ENCODE results near the gene SUN2.
A peak's percentile ranks its signal among the peaks of the same experiment; 100 is the strongest.

SUN2 gene

DNA sequence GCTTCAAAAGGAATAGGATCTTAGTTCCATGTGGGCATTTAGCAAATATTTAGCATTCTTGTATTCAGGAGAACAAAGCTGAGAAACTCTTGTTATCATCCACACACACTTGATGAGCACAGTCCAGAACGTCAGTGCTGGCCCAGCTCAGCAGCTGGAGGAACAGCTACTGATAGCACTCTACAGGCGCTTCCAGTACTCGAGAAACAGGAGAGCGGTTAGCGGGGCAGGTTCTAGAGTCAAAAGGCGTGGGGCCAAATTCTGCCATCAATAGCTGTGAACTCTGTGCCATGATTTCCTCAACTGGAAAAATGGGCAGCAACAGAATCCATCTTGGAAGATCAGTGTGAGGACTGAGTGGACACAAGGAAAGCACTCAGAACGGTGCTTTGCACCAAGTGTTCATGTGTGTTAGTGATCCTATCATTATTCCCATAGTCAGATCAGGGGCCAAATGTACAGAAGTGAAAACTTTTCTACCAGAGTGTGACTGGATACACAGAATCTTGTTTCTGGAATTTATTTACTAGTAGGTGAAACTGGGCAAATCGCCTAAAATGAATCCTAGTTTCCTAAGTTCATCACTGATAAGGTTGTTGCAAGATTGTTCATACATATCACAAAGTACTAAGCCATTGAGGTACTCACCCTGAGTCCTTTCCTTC lies 58.2 kb downstream of the SUN2 start:
- no peak for DNase-seq (ENCODE audit: low spot score)

- DNase-seq (ENCODE audit: low spot score) = peak; percentile 60
Observed at GRCh38 chr22:38696606-38697424, 59.0 kb downstream of the SUN2 start.

GRCh38 chr22:38694940-38695339 lies 60.9 kb downstream of the SUN2 start:
- DNase-seq (ENCODE audit: low spot score) = no peak

- DNase-seq (ENCODE audit: low spot score) = no peak
Observed at GRCh38 chr22:38694049-38694448, 61.7 kb downstream of the SUN2 start.

DNA sequence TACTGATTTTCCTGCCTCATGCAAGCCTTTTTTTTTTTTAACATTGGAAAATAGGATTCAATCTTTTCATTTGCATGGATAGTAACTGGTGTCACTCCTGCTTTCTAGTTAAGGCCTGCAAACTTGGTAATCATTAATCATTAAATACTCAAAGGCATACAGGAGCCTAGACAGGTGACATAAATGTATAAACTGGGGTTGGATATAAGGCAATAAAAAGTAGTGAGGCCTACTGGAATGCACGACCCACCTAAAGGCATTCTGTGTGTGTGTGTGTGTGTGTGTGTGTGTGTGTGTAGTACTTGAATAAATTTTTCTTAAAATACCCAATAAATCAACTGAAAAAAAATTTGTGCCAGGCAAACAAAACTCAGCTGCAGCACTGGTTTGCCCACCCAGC lies 66.1 kb downstream of the SUN2 start:
- no peak for DNase-seq (ENCODE audit: low spot score)

DNA sequence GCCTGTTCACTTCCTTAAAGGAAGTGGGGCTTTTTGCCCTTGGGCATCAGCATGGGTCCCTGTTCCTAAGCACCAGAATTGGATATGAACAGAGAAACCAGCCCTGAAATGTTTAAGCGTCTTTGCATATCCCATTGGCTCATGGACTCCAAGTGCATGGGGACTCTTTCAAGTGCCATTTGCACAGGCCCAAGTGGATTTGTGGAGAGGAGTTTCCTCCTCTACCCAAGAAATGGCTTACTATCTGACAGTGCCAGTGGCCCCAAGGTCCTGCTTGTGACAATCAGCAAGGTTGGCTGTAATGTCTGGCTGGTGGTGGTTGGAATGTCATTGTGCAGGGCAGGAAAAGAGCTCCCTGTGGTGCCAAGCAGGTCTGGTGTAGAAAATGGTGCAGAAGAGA lies 70.0 kb downstream of the SUN2 start:
- no peak for DNase-seq (ENCODE audit: low spot score)

DNA sequence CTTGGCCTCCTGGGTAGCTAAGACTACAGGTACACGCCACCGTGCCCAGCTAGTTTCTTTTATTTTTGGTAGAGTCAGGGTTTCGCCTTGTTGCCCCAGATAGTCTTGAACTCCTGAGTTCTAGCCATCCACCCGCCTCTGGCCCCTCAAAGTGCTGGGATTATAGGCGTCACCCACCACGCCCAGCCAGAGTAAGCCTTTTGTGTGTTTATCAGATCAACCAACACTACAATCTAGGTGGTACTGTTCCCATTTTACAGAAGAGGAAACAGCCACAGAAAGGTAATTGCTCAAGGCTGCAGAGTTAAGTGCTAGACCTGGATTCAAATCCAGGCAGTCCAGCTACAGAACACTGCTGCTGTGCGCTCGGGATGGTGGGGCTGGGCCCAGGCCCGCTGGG lies 70.9 kb downstream of the SUN2 start:
- no peak for DNase-seq (ENCODE audit: low spot score)

Measured in hepatic stellate cell (primary cell).